Lower lobe of right lung (tissue), 2 donors: ENCODE results near the gene SGTA. TPM values are rescaled to one million over a fixed set of nuclear protein-coding genes. Genes with fewer than 3 reads are reported as not detected.

Experiments
- ATAC-seq, 2 donors: fragments of 200-7000 bp; cut with Tn5 transposase; one replicate each; pipeline ENCODE4 v1.9.1; 2020 to 2022; ENCODE audit warnings: mild to moderate bottlenecking in 2 of 2, moderate library complexity in 2 of 2
- DNase-seq: peaks from one replicate; pipeline ENCODE4 v3.0.0-alpha.2; 2020
- H3K27ac ChIP-seq: fragments of 200-600 bp; one replicate; pipeline ENCODE4 v1.8.0; 2022
- H3K27me3 ChIP-seq: fragments of 200-600 bp; one replicate; pipeline ENCODE4 v1.8.0; 2022; ENCODE audit warnings: low read depth
- H3K36me3 ChIP-seq: fragments of 200-600 bp; one replicate; pipeline ENCODE4 v1.8.0; 2022; ENCODE audit warnings: mild to moderate bottlenecking
- H3K4me1 ChIP-seq: fragments of 200-600 bp; one replicate; pipeline ENCODE4 v1.8.0; 2022
- H3K4me3 ChIP-seq: fragments of 200-600 bp; one replicate; pipeline ENCODE4 v1.8.0; 2022; ENCODE audit warnings: mild to moderate bottlenecking
- H3K9me3 ChIP-seq: fragments of 200-600 bp; one replicate; pipeline ENCODE4 v1.8.0; 2022
- CTCF ChIP-seq: fragments of 200-600 bp; IDR thresholded peaks from one replicate; pipeline ENCODE4 v1.8.0; 2022; ENCODE audit warnings: antibody characterized with exemption, mild to moderate bottlenecking
- intact Hi-C: fragments of 100-400 bp; cut with DNase I; formaldehyde crosslinking; loops from one replicate; pipeline ENCODE4 v1.11.0; 2022
- total RNA-seq: library from RNA; stranded (reverse); fragmentation: NEBNext Ultra II Directional; extraction: Animal tissue kit (Norgen Biotek cat#: 25700); gene quantifications from one replicate; pipeline ENCODE4 v1.2.1, GENCODE V29; 2021
- donor health status: DM: no; HTN: yes; CAD: no; lungs with severe emphysema.

SGTA gene
- total RNA-seq, 1 donor from 2014 or later: 41.6 TPM

GRCh38 chr19:2721570-2722540, 61.2 kb downstream of the SGTA start:
- DNase-seq (peak; percentile 30), ATAC-seq (no peak)
- Histone ChIP-seq H3K4me1 (peaks cover 9% of the 10 kb centered on the region), H3K36me3 (no peaks in the 10 kb centered on the region), H3K27ac (no peak overlapping the region), H3K9me3 (no peaks in the 10 kb centered on the region), H3K27me3 (peaks cover 63% of the 10 kb centered on the region), H3K4me3 (peak overlapping the region; percentile 42)
- no peak for TF ChIP-seq CTCF
- intact Hi-C loops: no loop called here

- peak within 1 kb of the TSS; percentile 42 for H3K4me3 ChIP-seq
- intact Hi-C loops: no loop called here
- no peaks in the 10 kb centered on the region for H3K36me3 ChIP-seq
- no peaks in the 10 kb centered on the region for H3K9me3 ChIP-seq
- DNase-seq: no peak
- TF ChIP-seq CTCF: no peak
- peaks cover 54% of the 10 kb centered on the region for H3K27me3 ChIP-seq
- peaks cover 9% of the 10 kb centered on the region for H3K4me1 ChIP-seq
- no peak within 1 kb of the TSS for H3K27ac ChIP-seq
- ATAC-seq: no peak
Measured at GRCh38 chr19:2720777-2721569, 62.1 kb downstream of the SGTA start, which contains the start of gene DIRAS1. TSS of gene DIRAS1 (minus strand) at chr19:2721372. CDS start at chr19:2717806, 3,566 bp downstream.

GRCh38 chr19:2719920-2720776, 62.9 kb downstream of the SGTA start:
- DNase-seq (no peak), ATAC-seq (no peak)
- Histone ChIP-seq H3K27me3 (peaks cover 47% of the 10 kb centered on the region), H3K27ac (no peak overlapping the region), H3K4me3 (peak overlapping the region; percentile 27), H3K9me3 (peaks cover 5% of the 10 kb centered on the region), H3K36me3 (no peaks in the 10 kb centered on the region), H3K4me1 (peaks cover 9% of the 10 kb centered on the region)
- intact Hi-C loops: no loop called here
- TF ChIP-seq CTCF: no peak

- ATAC-seq (no peak), DNase-seq (no peak)
- Histone ChIP-seq H3K4me3 (no peak overlapping the region), H3K4me1 (peaks cover 9% of the 10 kb centered on the region), H3K27me3 (peaks cover 47% of the 10 kb centered on the region), H3K9me3 (peaks cover 8% of the 10 kb centered on the region), H3K36me3 (no peaks in the 10 kb centered on the region), H3K27ac (no peak overlapping the region)
- intact Hi-C loops: no loop called here
- TF ChIP-seq CTCF: no peak
Measured at GRCh38 chr19:2719232-2719735, 63.8 kb downstream of the SGTA start.
